Measurements from ENCODE around the gene CIZ1. TPM values are rescaled to one million over a fixed set of nuclear protein-coding genes. Genes with fewer than 3 reads are reported as not detected.
"Not testable (repeated sequence)": the region's sequence is repeated elsewhere in the genome, so short reads cannot be mapped to it uniquely, and the experiment has no call there.

CIZ1 gene
- total and polyA plus RNA-seq, 11 donors, result 42.6 to 101 (median 73.8) TPM

- ATAC-seq (no peak), DNase-seq (no peak)
- Histone ChIP-seq H3K9me3 (peaks cover 0 to 4% (median 0%) of the 10 kb centered on the region in 12 donors), H3K4me1 (no peaks in the 10 kb centered on the region), H3K27ac (no peak overlapping the region), H3K4me3 (no peak overlapping the region), H3K27me3 (no peaks in the 10 kb centered on the region), H3K36me3 (peaks cover 9 to 90% (median 81%) of the 10 kb centered on the region in 9 donors)
- intact Hi-C loops (cut with DNase I), result loop anchor here in 1 of 10 donors (10.0 kb wide), 1 partner anchor 142 kb away; the partner anchor contains the start of genes COQ4 and TRUB2
- WGBS, 4 donors, result 86 to 93% (median 91%) methylated on average over 12 of the region's 12 CpGs
- TF ChIP-seq CTCF (IDR thresholded peaks at IDR 0.05) (no peak), POLR2A (IDR thresholded peaks at IDR 0.05) (no peak)
Measured at GRCh38 chr9:128182893-128183588, 8.3 kb downstream of the CIZ1 start.

GRCh38 chr9:128181480-128181879, 9.9 kb downstream of the CIZ1 start:
- ATAC-seq, H3K4me3 ChIP-seq, H3K27me3 ChIP-seq, H3K27ac ChIP-seq, H3K9me3 ChIP-seq, H3K4me1 ChIP-seq: not testable (repeated sequence)
- TF ChIP-seq CTCF (IDR thresholded peaks at IDR 0.05), result peak; percentile 25 to 59 (median 42)
- DNase-seq, result peak in 2 of 5 donors; percentile 58 to 60
- peaks cover 9 to 90% (median 84%) of the 10 kb centered on the region in 9 donors for H3K36me3 ChIP-seq
- intact Hi-C loops (cut with DNase I), result loop anchor here in 1 of 10 donors (10.0 kb wide), 1 partner anchor 143 kb away; the partner anchor contains the start of genes COQ4 and TRUB2
- 25 to 35% (median 29%) methylated on average over 6 to 12 of the region's 12 CpGs for WGBS, 4 donors

GRCh38 chr9:128180447-128180846, 10.9 kb downstream of the CIZ1 start:
- no peaks in the 10 kb centered on the region for H3K4me1 ChIP-seq
- ATAC-seq (no peak), DNase-seq (no peak)
- peaks cover 0 to 4% (median 0%) of the 10 kb centered on the region in 12 donors for H3K9me3 ChIP-seq
- TF ChIP-seq POLR2A (IDR thresholded peaks at IDR 0.05) (no peak), CTCF (IDR thresholded peaks at IDR 0.05) (no peak)
- no peaks in the 10 kb centered on the region for H3K27me3 ChIP-seq
- intact Hi-C loops (cut with DNase I), result loop anchor here in 1 of 10 donors (10.0 kb wide), 1 partner anchor 144 kb away; the partner anchor contains the start of genes COQ4 and TRUB2
- WGBS, 4 donors, result 97 to 100% (median 99%) methylated on average over 8 of the region's 8 CpGs
- H3K4me3 ChIP-seq, result no peak overlapping the region
- peaks cover 11 to 90% (median 85%) of the 10 kb centered on the region in 9 donors for H3K36me3 ChIP-seq
- no peak overlapping the region for H3K27ac ChIP-seq

GRCh38 chr9:128180001-128180400, 11.4 kb downstream of the CIZ1 start:
- H3K27ac ChIP-seq, result no peak overlapping the region
- 94 to 96% (median 95%) methylated on average over 7 to 8 of the region's 8 CpGs for WGBS, 4 donors
- no peaks in the 10 kb centered on the region for H3K4me1 ChIP-seq
- DNase-seq, result no peak
- intact Hi-C loops (cut with DNase I), result loop anchor here in 1 of 10 donors (10.0 kb wide), 1 partner anchor 145 kb away; the partner anchor contains the start of genes COQ4 and TRUB2
- no peaks in the 10 kb centered on the region for H3K27me3 ChIP-seq
- no peak for TF ChIP-seq POLR2A (IDR thresholded peaks at IDR 0.05)
- no peak for TF ChIP-seq CTCF (IDR thresholded peaks at IDR 0.05)
- H3K36me3 ChIP-seq, result peaks cover 11 to 90% (median 85%) of the 10 kb centered on the region in 9 donors
- peaks cover 0 to 4% (median 0%) of the 10 kb centered on the region in 12 donors for H3K9me3 ChIP-seq
- H3K4me3 ChIP-seq, result no peak overlapping the region
- no peak for ATAC-seq

Measured in heart left ventricle (tissue), 16 donors.